ENCODE results near the gene APLP1. TPM values are rescaled to one million over a fixed set of nuclear protein-coding genes. Genes with fewer than 3 reads are reported as not detected.
"Not testable (repeated sequence)": the region's sequence is repeated elsewhere in the genome, so short reads cannot be mapped to it uniquely, and the experiment has no call there.

APLP1 gene
- total and polyA plus RNA-seq, 5 experiments from 2014 or later, result not detected

GRCh38 chr19:35889370-35890112 is 21.2 kb downstream of the APLP1 start:
- ATAC-seq (no peak), DNase-seq (no peak)
- Mint-ChIP-seq H3K27ac (peak overlapping the region in 3 of 10 donors; percentile 6 to 40 (median 34)), H3K9me3 (no peaks in the 10 kb centered on the region), H3K4me3 (no peak overlapping the region), H3K4me1 (peaks cover 4 to 13% (median 9%) of the 10 kb centered on the region in 4 donors), H3K36me3 (peaks cover 8 to 81% (median 22%) of the 10 kb centered on the region in 3 donors), H3K27me3 (no peaks in the 10 kb centered on the region)
- POLR2A ChIA-PET, result interaction anchor here (0.6 to 1.0 kb wide), 3 partner anchors 9 to 163 kb away, joined by 3 to 4 read pairs (median 4); no protein-coding TSS in a partner anchor

GRCh38 chr19:35890113-35890650 is 21.8 kb downstream of the APLP1 start:
- no peak for DNase-seq
- Mint-ChIP-seq H3K27me3 (no peaks in the 10 kb centered on the region), H3K4me1 (peaks cover 7 to 13% (median 10%) of the 10 kb centered on the region in 4 donors), H3K9me3 (no peaks in the 10 kb centered on the region), H3K27ac (peak overlapping the region in 3 of 10 donors; percentile 36 to 62 (median 44)), H3K36me3 (peaks cover 8 to 86% (median 22%) of the 10 kb centered on the region in 3 donors), H3K4me3 (no peak overlapping the region)
- POLR2A ChIA-PET, result interaction anchor here (0.8 to 1.0 kb wide), 2 partner anchors 8 to 39 kb away, joined by 3 to 4 read pairs; no protein-coding TSS in a partner anchor
- no peak for ATAC-seq

GRCh38 chr19:35891819-35892218 is 23.4 kb downstream of the APLP1 start:
- POLR2A ChIA-PET, H3K9me3 Mint-ChIP-seq, H3K4me3 Mint-ChIP-seq, H3K27me3 Mint-ChIP-seq, ATAC-seq, DNase-seq: not testable (repeated sequence)
- Mint-ChIP-seq H3K36me3 (peaks cover 8 to 89% (median 21%) of the 10 kb centered on the region in 3 donors), H3K27ac (peak overlapping the region in 2 of 10 donors; percentile 22 to 56), H3K4me1 (peaks cover 12 to 25% (median 16%) of the 10 kb centered on the region in 4 donors)

GRCh38 chr19:35894342-35894741 is 26.0 kb downstream of the APLP1 start:
- peaks cover 0 to 71% (median 8%) of the 10 kb centered on the region in 3 donors for H3K36me3 Mint-ChIP-seq
- H3K27ac Mint-ChIP-seq, result peak overlapping the region in 1 of 10 donors; percentile 48
- no peak for DNase-seq

GRCh38 chr19:35895911-35896642 is 27.7 kb downstream of the APLP1 start:
- no peak for DNase-seq
- no peak for ATAC-seq
- H3K4me1 Mint-ChIP-seq, result peaks cover 10 to 43% (median 37%) of the 10 kb centered on the region in 4 donors
- POLR2A ChIA-PET, result interaction anchor here (1.0 to 2.1 kb wide), 2 partner anchors 10 to 34 kb away, joined by 4 to 8 read pairs; no protein-coding TSS in a partner anchor
- peaks cover 0 to 56% (median 2%) of the 10 kb centered on the region in 3 donors for H3K36me3 Mint-ChIP-seq
- H3K27ac Mint-ChIP-seq, result peak overlapping the region in 7 of 10 donors; percentile 14 to 85 (median 65)
- H3K9me3 Mint-ChIP-seq, result no peaks in the 10 kb centered on the region
- H3K4me3 Mint-ChIP-seq, result peak overlapping the region in 4 of 10 donors; percentile 9 to 54 (median 46)
- no peaks in the 10 kb centered on the region for H3K27me3 Mint-ChIP-seq

More at GRCh38 chr19:35894342-35894741, 26.0 kb downstream of the APLP1 start:
- Mint-ChIP-seq H3K4me3 (no peak overlapping the region), H3K9me3 (no peaks in the 10 kb centered on the region), H3K4me1 (peaks cover 12 to 38% (median 30%) of the 10 kb centered on the region in 4 donors), H3K27me3 (no peaks in the 10 kb centered on the region)
- no peak for ATAC-seq
- POLR2A ChIA-PET, result interaction anchor here (0.6 to 1.5 kb wide), 4 partner anchors 11 to 84 kb away, joined by 3 to 6 read pairs (median 3); no protein-coding TSS in a partner anchor

GRCh38 chr19:35896643-35897040 is 28.3 kb downstream of the APLP1 start:
- peaks cover 0 to 54% (median 0%) of the 10 kb centered on the region in 3 donors for H3K36me3 Mint-ChIP-seq
- no peaks in the 10 kb centered on the region for H3K9me3 Mint-ChIP-seq
- ATAC-seq (no peak), DNase-seq (no peak)
- H3K4me1 Mint-ChIP-seq, result peaks cover 10 to 47% (median 40%) of the 10 kb centered on the region in 4 donors
- POLR2A ChIA-PET, result interaction anchor here (1.0 to 2.1 kb wide), 2 partner anchors 11 to 33 kb away, joined by 4 to 8 read pairs; no protein-coding TSS in a partner anchor
- H3K27me3 Mint-ChIP-seq, result no peaks in the 10 kb centered on the region
- H3K27ac Mint-ChIP-seq, result peak overlapping the region in 4 of 10 donors; percentile 11 to 93 (median 74)
- peak overlapping the region in 3 of 10 donors; percentile 22 to 30 (median 25) for H3K4me3 Mint-ChIP-seq

- H3K27me3 Mint-ChIP-seq, result no peaks in the 10 kb centered on the region
- POLR2A ChIA-PET, result interaction anchor here (0.7 to 2.1 kb wide), 8 partner anchors 8 to 271 kb away, joined by 3 to 12 read pairs (median 4); no protein-coding TSS in a partner anchor
- H3K9me3 Mint-ChIP-seq, result no peaks in the 10 kb centered on the region
- peak overlapping the region; percentile 90 to 100 (median 95) for H3K4me3 Mint-ChIP-seq
- peaks cover 0 to 44% (median 0%) of the 10 kb centered on the region in 3 donors for H3K36me3 Mint-ChIP-seq
- ATAC-seq (no peak), DNase-seq (no peak)
- peaks cover 17 to 59% (median 48%) of the 10 kb centered on the region in 4 donors for H3K4me1 Mint-ChIP-seq
- H3K27ac Mint-ChIP-seq, result peak overlapping the region; percentile 76 to 99 (median 97)
Measured at GRCh38 chr19:35897706-35898451, 29.5 kb downstream of the APLP1 start.

- Mint-ChIP-seq H3K9me3 (no peaks in the 10 kb centered on the region), H3K4me3 (peak overlapping the region; percentile 90 to 100 (median 95)), H3K27ac (peak overlapping the region; percentile 94 to 99 (median 98)), H3K4me1 (peaks cover 21 to 62% (median 49%) of the 10 kb centered on the region in 4 donors), H3K27me3 (no peaks in the 10 kb centered on the region), H3K36me3 (peaks cover 2 to 38% (median 3%) of the 10 kb centered on the region in 3 donors)
- ATAC-seq (no peak), DNase-seq (no peak)
- POLR2A ChIA-PET, result interaction anchor here (0.6 to 1.5 kb wide), 6 partner anchors 9 to 52 kb away, joined by 3 to 12 read pairs (median 4); no protein-coding TSS in a partner anchor
Measured at GRCh38 chr19:35898499-35898809, 30.1 kb downstream of the APLP1 start.

GRCh38 chr19:35899547-35900214 is 31.3 kb downstream of the APLP1 start:
- ATAC-seq (peak; percentile 49 to 64), DNase-seq (peak; percentile 78 to 91 (median 84))
- POLR2A ChIA-PET, result interaction anchor here (0.5 to 2.3 kb wide), 9 partner anchors 16 to 223 kb away, joined by 3 to 57 read pairs (median 4); partner anchors contain the start of genes LIN37, PSENEN and U2AF1L4
- H3K4me3 Mint-ChIP-seq, result peak overlapping the region; percentile 90 to 100 (median 95)
- peak overlapping the region; percentile 94 to 99 (median 98) for H3K27ac Mint-ChIP-seq
- peaks cover 5 to 26% (median 8%) of the 10 kb centered on the region in 3 donors for H3K36me3 Mint-ChIP-seq
- H3K4me1 Mint-ChIP-seq, result peaks cover 28 to 74% (median 60%) of the 10 kb centered on the region in 4 donors
- H3K9me3 Mint-ChIP-seq, result no peaks in the 10 kb centered on the region
- H3K27me3 Mint-ChIP-seq, result no peaks in the 10 kb centered on the region

GRCh38 chr19:35901055-35901644 is 32.8 kb downstream of the APLP1 start:
- no peaks in the 10 kb centered on the region for H3K27me3 Mint-ChIP-seq
- ATAC-seq (no peak), DNase-seq (no peak)
- H3K9me3 Mint-ChIP-seq, result no peaks in the 10 kb centered on the region
- POLR2A ChIA-PET, result interaction anchor here (0.7 to 2.3 kb wide), 12 partner anchors 11 to 252 kb away, joined by 3 to 57 read pairs (median 5); partner anchors contain the start of genes IGFLR1, LIN37, PSENEN and U2AF1L4
- H3K27ac Mint-ChIP-seq, result peak overlapping the region; percentile 94 to 100 (median 99)
- peak overlapping the region; percentile 90 to 100 (median 99) for H3K4me3 Mint-ChIP-seq
- H3K4me1 Mint-ChIP-seq, result peaks cover 30 to 74% (median 56%) of the 10 kb centered on the region in 4 donors
- H3K36me3 Mint-ChIP-seq, result peaks cover 5 to 11% (median 8%) of the 10 kb centered on the region in 3 donors
